ENCODE data around the gene IDH3G.

GRCh38 chrX:153736071-153736820 lies 57.9 kb downstream of the IDH3G start:
- TF ChIP-seq, protein P1, sequence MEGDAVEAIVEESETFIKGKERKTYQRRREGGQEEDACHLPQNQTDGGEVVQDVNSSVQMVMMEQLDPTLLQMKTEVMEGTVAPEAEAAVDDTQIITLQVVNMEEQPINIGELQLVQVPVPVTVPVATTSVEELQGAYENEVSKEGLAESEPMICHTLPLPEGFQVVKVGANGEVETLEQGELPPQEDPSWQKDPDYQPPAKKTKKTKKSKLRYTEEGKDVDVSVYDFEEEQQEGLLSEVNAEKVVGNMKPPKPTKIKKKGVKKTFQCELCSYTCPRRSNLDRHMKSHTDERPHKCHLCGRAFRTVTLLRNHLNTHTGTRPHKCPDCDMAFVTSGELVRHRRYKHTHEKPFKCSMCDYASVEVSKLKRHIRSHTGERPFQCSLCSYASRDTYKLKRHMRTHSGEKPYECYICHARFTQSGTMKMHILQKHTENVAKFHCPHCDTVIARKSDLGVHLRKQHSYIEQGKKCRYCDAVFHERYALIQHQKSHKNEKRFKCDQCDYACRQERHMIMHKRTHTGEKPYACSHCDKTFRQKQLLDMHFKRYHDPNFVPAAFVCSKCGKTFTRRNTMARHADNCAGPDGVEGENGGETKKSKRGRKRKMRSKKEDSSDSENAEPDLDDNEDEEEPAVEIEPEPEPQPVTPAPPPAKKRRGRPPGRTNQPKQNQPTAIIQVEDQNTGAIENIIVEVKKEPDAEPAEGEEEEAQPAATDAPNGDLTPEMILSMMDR (conservative IDR thresholded peaks at IDR 0.05 in 1 of 2, IDR thresholded peaks at IDR 0.05 in 1 of 2; ENCODE audit: low read depth in 1 of 2, low read length in 2 of 2), result no peak
- no peak for TF ChIP-seq EZH2 (IDR thresholded peaks at IDR 0.05; ENCODE audit: low read length, missing control alignments)

All from fibroblast of lung (primary cell).